ENCODE results near the gene HDAC6.

DNA sequence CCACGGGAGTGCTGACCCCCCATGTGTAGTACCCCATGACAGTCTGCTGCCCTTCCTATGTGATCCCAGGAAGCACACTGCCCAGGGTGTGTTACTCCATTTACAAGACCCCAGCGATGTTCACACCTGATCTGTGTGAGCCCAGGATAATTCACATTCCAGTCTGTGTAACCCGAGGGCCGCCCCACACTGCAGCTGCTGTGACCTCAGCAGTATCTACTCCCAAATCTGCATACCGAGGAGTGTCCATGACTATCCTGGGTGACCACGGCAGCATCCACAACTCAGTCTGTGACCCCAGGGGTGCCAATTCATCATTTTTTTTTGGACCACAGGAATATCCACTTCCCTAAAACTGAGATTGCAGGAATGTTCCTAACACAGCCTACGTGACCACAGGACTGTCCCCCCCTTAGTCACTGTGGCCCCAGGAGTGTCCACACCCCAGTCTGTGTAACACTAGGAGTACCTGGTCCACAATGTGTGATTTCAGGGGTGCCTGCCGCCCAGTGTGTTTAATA lies 48.1 kb upstream of the HDAC6 start:
- TF ChIP-seq, protein P1, sequence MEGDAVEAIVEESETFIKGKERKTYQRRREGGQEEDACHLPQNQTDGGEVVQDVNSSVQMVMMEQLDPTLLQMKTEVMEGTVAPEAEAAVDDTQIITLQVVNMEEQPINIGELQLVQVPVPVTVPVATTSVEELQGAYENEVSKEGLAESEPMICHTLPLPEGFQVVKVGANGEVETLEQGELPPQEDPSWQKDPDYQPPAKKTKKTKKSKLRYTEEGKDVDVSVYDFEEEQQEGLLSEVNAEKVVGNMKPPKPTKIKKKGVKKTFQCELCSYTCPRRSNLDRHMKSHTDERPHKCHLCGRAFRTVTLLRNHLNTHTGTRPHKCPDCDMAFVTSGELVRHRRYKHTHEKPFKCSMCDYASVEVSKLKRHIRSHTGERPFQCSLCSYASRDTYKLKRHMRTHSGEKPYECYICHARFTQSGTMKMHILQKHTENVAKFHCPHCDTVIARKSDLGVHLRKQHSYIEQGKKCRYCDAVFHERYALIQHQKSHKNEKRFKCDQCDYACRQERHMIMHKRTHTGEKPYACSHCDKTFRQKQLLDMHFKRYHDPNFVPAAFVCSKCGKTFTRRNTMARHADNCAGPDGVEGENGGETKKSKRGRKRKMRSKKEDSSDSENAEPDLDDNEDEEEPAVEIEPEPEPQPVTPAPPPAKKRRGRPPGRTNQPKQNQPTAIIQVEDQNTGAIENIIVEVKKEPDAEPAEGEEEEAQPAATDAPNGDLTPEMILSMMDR (IDR thresholded peaks at IDR 0.05; ENCODE audit: extremely low read depth in 1 of 2, insufficient read depth in 1 of 2, low read depth in 1 of 2, low read length in 2 of 2) = no peak
- TF ChIP-seq POLR2A (IDR thresholded peaks at IDR 0.05; ENCODE audit: low read depth, low read length) (no peak), JUN (IDR thresholded peaks at IDR 0.05; ENCODE audit: borderline replicate concordance, insufficient read depth, insufficient read length, low read depth) (no peak), EZH2 (IDR thresholded peaks at IDR 0.05; ENCODE audit: borderline replicate concordance, low read depth, low read length, severe bottlenecking) (no peak)
